Measurements from ENCODE around the gene ALKBH1. TPM values are rescaled to one million over a fixed set of nuclear protein-coding genes. Genes with fewer than 3 reads are reported as not detected.

The ALKBH1 gene
- total and polyA plus RNA-seq, 2 donors (not counting 3 experiments of a cell fraction or from before 2014, with no cell fraction given), result 10.2 to 14.8 TPM

GRCh38 chr14:77714926-77715325 lies 7.1 kb upstream of the ALKBH1 start:
- DNase-seq (ENCODE audit: low read depth, low spot score) (no peak), FAIRE-seq (no peak)
- intact Hi-C loops (cut with micrococcal nuclease) (no loop called here), dilution Hi-C loops (cut with MboI; ENCODE audit: extremely low pct_ligation_motif_present, low sequenced_read_pairs) (no loop called here)
- Histone ChIP-seq H3K79me2 (ENCODE audit: control insufficient read depth, insufficient read depth, low read length) (peaks cover 22% of the 10 kb centered on the region), H4K20me1 (replicated peaks; ENCODE audit: control insufficient read depth, extremely low read depth, insufficient read depth, low read length) (no peaks in the 10 kb centered on the region), H3K9me1 (replicated peaks; ENCODE audit: control insufficient read depth, extremely low read depth, insufficient read depth, low read length) (no peaks in the 10 kb centered on the region), H3K27ac (ENCODE audit: insufficient read depth, low read depth, low read length) (no peak overlapping the region), H3K9ac (replicated peaks; ENCODE audit: extremely low read depth, insufficient read depth, low read length) (no peak overlapping the region), H3K9me3 (replicated peaks; ENCODE audit: control insufficient read depth, insufficient read depth, low read length) (no peaks in the 10 kb centered on the region), H2AFZ (ENCODE audit: low read depth, low read length) (no peak overlapping the region), H3K4me1 (ENCODE audit: control insufficient read depth, extremely low read depth, insufficient read depth, low read length) (no peaks in the 10 kb centered on the region), H3K4me3 (replicated peaks in 1 of 3; ENCODE audit: insufficient read depth in 1 of 3, low read depth in 1 of 3, low read length in 3 of 3) (no peak overlapping the region), H3K27me3 (ENCODE audit: control insufficient read depth in 2 of 2, insufficient read depth in 2 of 2, low read length in 2 of 2) (no peaks in the 10 kb centered on the region), H3K36me3 (ENCODE audit: control insufficient read depth in 2 of 2, extremely low read depth in 1 of 2, insufficient read depth in 2 of 2, low read length in 2 of 2) (peaks cover 25 to 28% of the 10 kb centered on the region in 2 experiments), H3K4me2 (ENCODE audit: insufficient read depth, low read length) (no peak overlapping the region)
- no peak for TF ChIP-seq POLR2A (IDR thresholded peaks at IDR 0.05; ENCODE audit: low read depth, low read length)
- TF ChIP-seq GATA2 (IDR thresholded peaks at IDR 0.05; ENCODE audit: insufficient read depth, insufficient read length, low read depth, low read length), result no peak
- TF ChIP-seq CTCF (IDR thresholded peaks at IDR 0.05; ENCODE audit: extremely low read depth in 1 of 2, insufficient read depth in 1 of 2, low read depth in 1 of 2, low read length in 2 of 2), result no peak
- no peak for TF ChIP-seq FOS (IDR thresholded peaks at IDR 0.05; ENCODE audit: borderline replicate concordance, insufficient read depth, low read length)
- TF ChIP-seq MAX (IDR thresholded peaks at IDR 0.05; ENCODE audit: insufficient read depth, insufficient read length), result no peak
- no peak for TF ChIP-seq POLR2AphosphoS5 (IDR thresholded peaks at IDR 0.05; ENCODE audit: insufficient read depth, low read depth, low read length)
- no peak for TF ChIP-seq JUN (IDR thresholded peaks at IDR 0.05; ENCODE audit: borderline replicate concordance, insufficient read depth, insufficient read length, low read depth)
- TF ChIP-seq MYC (IDR thresholded peaks at IDR 0.05; ENCODE audit: low read depth, low read length), result no peak
- TF ChIP-seq EZH2 (IDR thresholded peaks at IDR 0.05; ENCODE audit: borderline replicate concordance, low read depth, low read length, severe bottlenecking), result no peak
- ChIA-PET CTCF (interaction anchor here (0.9 kb wide), 1 partner anchor 11 kb away, joined by 3 read pairs; no protein-coding TSS in a partner anchor), POLR2A (no interaction called here)
- no TSS peak for BruUV-seq (replicated peaks)

Measured in endothelial cell of umbilical vein (primary cell).